H1 (cell line): Measurements from ENCODE around the gene TNRC6B. TPM values are rescaled to one million over a fixed set of nuclear protein-coding genes. Genes with fewer than 3 reads are reported as not detected.

Experiments
- CTCF ChIA-PET: fragments of 300-600 bp; sonication (Branson Sonifier 250); formaldehyde crosslinking; loops from one replicate; lab custom pipeline; 2021; ENCODE audit not compliant: partially characterized antibody; lab: Charles Lee
- POLR2A ChIA-PET: fragments of 300-600 bp; sonication (Branson Sonifier 250); formaldehyde crosslinking; loops from one replicate; lab custom pipeline; 2021; ENCODE audit warnings: inconsistent platforms; ENCODE audit not compliant: partially characterized antibody; lab: Charles Lee
- DNase-seq, 2 experiments: peaks; one replicate each; pipeline versions ENCODE4 v3.0.0 to v3.0.0-alpha.2; 2010 to 2022; ENCODE audit warnings: low spot score in 2 of 2, low read depth in 1 of 2, mixed read lengths in 1 of 2
- FAIRE-seq: peaks from 2 replicates; lab custom pipeline; 2011; peaks lifted over from hg19 to GRCh38; lab: Jason Lieb, UNC
- H2AFZ ChIP-seq: 2 replicates; pipeline ENCODE4 v1.8.1; 2012; ENCODE audit warnings: low read length, inconsistent platforms
- H2AK5ac ChIP-seq: 2 replicates; pipeline ENCODE4 v1.6.1; 2013; ENCODE audit warnings: low read depth, low read length
- H2BK120ac ChIP-seq: replicated peaks from 2 replicates; pipeline ENCODE3; 2013; ENCODE audit warnings: low read depth, low read length, inconsistent platforms
- H2BK12ac ChIP-seq: 2 replicates; pipeline ENCODE4 v1.6.1; 2013; ENCODE audit warnings: low read depth, low read length
- H2BK15ac ChIP-seq: 2 replicates; pipeline ENCODE4 v1.6.1; 2013; ENCODE audit warnings: low read length
- H2BK20ac ChIP-seq: 2 replicates; pipeline ENCODE4 v1.6.1; 2013; ENCODE audit warnings: low read length
- H2BK5ac ChIP-seq: 2 replicates; pipeline ENCODE4 v1.6.1; 2013; ENCODE audit warnings: low read depth, low read length
- H3K14ac ChIP-seq: 2 replicates; pipeline ENCODE4 v1.6.1; 2013; ENCODE audit warnings: inconsistent platforms; ENCODE audit not compliant: insufficient read length
- H3K18ac ChIP-seq: 2 replicates; pipeline ENCODE4 v1.6.1; 2013; ENCODE audit warnings: low read length; ENCODE audit errors: extremely low read depth
- H3K23ac ChIP-seq: 2 replicates; pipeline ENCODE4 v1.6.1; 2013; ENCODE audit warnings: inconsistent platforms; ENCODE audit not compliant: insufficient read length
- H3K23me2 ChIP-seq: 2 replicates; pipeline ENCODE4 v1.6.1; 2013; ENCODE audit warnings: low read depth, low read length
- H3K27ac ChIP-seq: 2 replicates; pipeline ENCODE4 v1.6.1; 2011; ENCODE audit warnings: low read depth, low read length, inconsistent platforms
- H3K27me3 ChIP-seq, 4 experiments: replicated peaks in 1 of 4; 1 replicate in 1 of 4; 2 replicates in 3 of 4; pipeline versions ENCODE4 v1.6.1 to v1.8.1; 2011 to 2013; ENCODE audit warnings: low read length in 3 of 4, mild to moderate bottlenecking in 3 of 4, inconsistent platforms in 2 of 4, mixed read lengths in 2 of 4, moderate library complexity in 1 of 4; ENCODE audit not compliant: control insufficient read depth in 3 of 4, insufficient read depth in 3 of 4; ENCODE audit errors: extremely low read depth in 1 of 4
- H3K36me3 ChIP-seq, 4 experiments: 2 replicates each; pipeline versions ENCODE4 v1.6.1 to v1.8.1; 2011 to 2013; ENCODE audit warnings: mild to moderate bottlenecking in 4 of 4, low read length in 3 of 4, moderate library complexity in 2 of 4, control low read depth in 1 of 4, inconsistent platforms in 1 of 4; ENCODE audit not compliant: insufficient read depth in 4 of 4, control insufficient read depth in 2 of 4
- H3K4ac ChIP-seq: replicated peaks from 2 replicates; pipeline ENCODE3; 2013; ENCODE audit warnings: low read length, low read depth, mixed read lengths, inconsistent platforms; ENCODE audit not compliant: insufficient read length
- H3K4me1 ChIP-seq, 4 experiments: replicated peaks in 1 of 4; 1 replicate in 1 of 4; 2 replicates in 3 of 4; pipeline versions ENCODE4 v1.6.1 to v1.8.1; 2011 to 2013; ENCODE audit warnings: low read length in 3 of 4, inconsistent platforms in 2 of 4, mixed read lengths in 1 of 4; ENCODE audit not compliant: insufficient read depth in 4 of 4, control insufficient read depth in 3 of 4
- H3K4me2 ChIP-seq, 2 experiments: 2 replicates each; pipeline versions ENCODE4 v1.6.1 to v1.8.1; 2011 to 2013; ENCODE audit warnings: low read depth in 2 of 2, low read length in 2 of 2, control low read depth in 1 of 2, inconsistent platforms in 1 of 2, mild to moderate bottlenecking in 1 of 2; ENCODE audit not compliant: insufficient read depth in 1 of 2
- H3K4me3 ChIP-seq, 4 experiments: fragments of 200-600, 300-600 bp in 1 of 4; sonication (generic), shearing (Covaris generic), sonication (Bioruptor Twin) in 1 of 4; 2 replicates each; pipeline versions ENCODE4 v1.5.1 to v1.8.1; 2011 to 2016; ENCODE audit warnings: low read length in 4 of 4, low read depth in 3 of 4, control low read depth in 2 of 4, inconsistent platforms in 2 of 4, mild to moderate bottlenecking in 2 of 4, mixed read lengths in 1 of 4, moderate library complexity in 1 of 4; ENCODE audit not compliant: insufficient read depth in 2 of 4; ENCODE audit errors: extremely low read depth in 1 of 4
- H3K56ac ChIP-seq: replicated peaks from 2 replicates; pipeline ENCODE3; 2013; ENCODE audit warnings: low read depth, mild to moderate bottlenecking, mixed read lengths, low read length, inconsistent platforms; ENCODE audit not compliant: insufficient read length
- H3K79me1 ChIP-seq: 2 replicates; pipeline ENCODE4 v1.6.1; 2013; ENCODE audit warnings: low read depth, low read length, control low read depth
- H3K79me2 ChIP-seq, 2 experiments: 2 replicates each; pipeline versions ENCODE4 v1.6.1 to v1.8.1; 2012 to 2013; ENCODE audit warnings: low read length in 2 of 2, mild to moderate bottlenecking in 2 of 2, inconsistent platforms in 1 of 2; ENCODE audit not compliant: insufficient read depth in 2 of 2, control insufficient read depth in 1 of 2
- H3K9ac ChIP-seq, 4 experiments: replicated peaks in 1 of 4; 1 replicate in 1 of 4; 2 replicates in 3 of 4; pipeline versions ENCODE4 v1.6.1 to v1.8.1; 2011 to 2013; ENCODE audit warnings: low read depth in 3 of 4, low read length in 3 of 4, control low read depth in 2 of 4, mild to moderate bottlenecking in 2 of 4, moderate library complexity in 2 of 4, inconsistent platforms in 1 of 4; ENCODE audit errors: extremely low read depth in 1 of 4
- H3K9me3 ChIP-seq, 2 experiments: 2 replicates each; pipeline versions ENCODE4 v1.6.1 to v1.8.1; 2012 to 2013; ENCODE audit warnings: mild to moderate bottlenecking in 2 of 2, moderate library complexity in 2 of 2, control low read depth in 1 of 2, inconsistent platforms in 1 of 2, low read depth in 1 of 2, low read length in 1 of 2, mixed read lengths in 1 of 2; ENCODE audit not compliant: insufficient read depth in 2 of 2
- H4K20me1 ChIP-seq, 2 experiments: replicated peaks in 1 of 2; 2 replicates each; pipeline versions ENCODE3 to v1.8.1; 2011 to 2013; ENCODE audit warnings: inconsistent platforms in 2 of 2, low read length in 2 of 2, mild to moderate bottlenecking in 1 of 2; ENCODE audit not compliant: insufficient read depth in 2 of 2, control insufficient read depth in 1 of 2
- H4K5ac ChIP-seq: 2 replicates; pipeline ENCODE4 v1.6.1; 2013; ENCODE audit warnings: low read length, low read depth, mixed read lengths, inconsistent platforms; ENCODE audit not compliant: insufficient read length
- H4K8ac ChIP-seq: 2 replicates; pipeline ENCODE4 v1.8.0; 2013; ENCODE audit warnings: mild to moderate bottlenecking, moderate library complexity, low read length, inconsistent platforms; ENCODE audit not compliant: insufficient read depth; ENCODE audit errors: extremely low read depth
- H4K91ac ChIP-seq: replicated peaks from 2 replicates; pipeline ENCODE3; 2013; ENCODE audit warnings: low read length, mixed read lengths, inconsistent platforms; ENCODE audit not compliant: insufficient read length
- BCL11A ChIP-seq, 2 experiments: IDR thresholded peaks; one replicate each; pipeline ENCODE4 v1.6.1; 2011; ENCODE audit warnings: low read depth in 2 of 2, low read length in 2 of 2, mild to moderate bottlenecking in 2 of 2
- CBX5 ChIP-seq: fragments of 300-800, 300-1000 bp; sonication (generic); IDR thresholded peaks from 2 replicates; pipeline ENCODE4 v1.7.1; 2016; ENCODE audit warnings: antibody characterized with exemption, low read length, low read depth
- CTCF ChIP-seq, 3 experiments: IDR thresholded peaks; 1 replicate in 2 of 3; 2 replicates in 1 of 3; pipeline versions ENCODE4 v1.5.1 to v1.6.1; 2011; ENCODE audit warnings: low read length in 3 of 3, mild to moderate bottlenecking in 3 of 3, inconsistent platforms in 2 of 3, low read depth in 1 of 3, moderate library complexity in 1 of 3; ENCODE audit not compliant: insufficient read depth in 1 of 3; ENCODE audit errors: control extremely low read depth in 1 of 3
- GABPA ChIP-seq: IDR thresholded peaks from 2 replicates; pipeline ENCODE4 v1.6.1; 2011; ENCODE audit warnings: mild to moderate bottlenecking, low read length, moderate library complexity, borderline replicate concordance; ENCODE audit not compliant: insufficient read depth
- KDM1A ChIP-seq: fragments of 200-600, 300-600 bp; sonication (generic); IDR thresholded peaks from 2 replicates; pipeline ENCODE4 v1.7.1; 2016; ENCODE audit warnings: mild to moderate bottlenecking, low read length, borderline replicate concordance
- KDM4A ChIP-seq: IDR thresholded peaks from one replicate; pipeline ENCODE4 v1.7.1; 2012; ENCODE audit warnings: low read depth, mild to moderate bottlenecking, moderate library complexity, low read length, inconsistent platforms; ENCODE audit not compliant: severe bottlenecking
- MAFK ChIP-seq: IDR thresholded peaks from 2 replicates; pipeline ENCODE4 v1.6.1; 2012; ENCODE audit warnings: low read depth, mild to moderate bottlenecking, improper control_type of control experiment, low read length
- POU5F1 ChIP-seq: IDR thresholded peaks from 2 replicates; pipeline ENCODE4 v1.6.1; 2011; ENCODE audit warnings: low read depth, mild to moderate bottlenecking, low read length, moderate library complexity
- SAP30 ChIP-seq: fragments of 300-600 bp; sonication (generic); IDR thresholded peaks from 2 replicates; pipeline ENCODE4 v1.7.1; 2012; ENCODE audit warnings: low read length, moderate library complexity, mild to moderate bottlenecking, inconsistent platforms; ENCODE audit not compliant: insufficient read depth, insufficient replicate concordance
- SIX5 ChIP-seq: IDR thresholded peaks from 2 replicates; pipeline ENCODE4 v1.6.1; 2011; ENCODE audit warnings: mild to moderate bottlenecking, low read depth, low read length
- TAF1 ChIP-seq: IDR thresholded peaks from 2 replicates; pipeline ENCODE4 v1.6.1; 2011; ENCODE audit warnings: mild to moderate bottlenecking, low read depth, low read length
- YY1 ChIP-seq: IDR thresholded peaks from 2 replicates; pipeline ENCODE4 v1.6.1; 2011; ENCODE audit warnings: low read depth, mild to moderate bottlenecking, low read length
- WGBS, 2 experiments: shearing (Covaris generic) in 1 of 2; methylation state at CpG; one replicate each; pipeline versions ENCODE4 v1.1.6 to v1.1.7; 2013 to 2015; ENCODE audit warnings: low lambda C conversion rate in 2 of 2, mixed read lengths in 2 of 2, inconsistent platforms in 1 of 2, low coverage in 1 of 2, missing lambda C conversion rate in 1 of 2; ENCODE audit not compliant: insufficient replicate concordance in 2 of 2, insufficient coverage in 1 of 2, insufficient read length in 1 of 2; ENCODE audit errors: extremely low coverage in 1 of 2, missing lambda C conversion rate in 1 of 2; 5-methylcytosine and 5-hydroxymethylcytosine counted together
- polyA plus RNA-seq, 7 experiments: library from polyadenylated mRNA; depleted of rRNA in 3 of 7; stranded (reverse) in 5 of 7; unstranded in 2 of 7; fragments of >200 nt in 5 of 7; fragments of 200-250 nt in 2 of 7; gene quantifications; 1 replicate in 5 of 7; 2 replicates in 1 of 7; 4 replicates in 1 of 7; pipeline versions ENCODE4 v1.2.1 to v1.2.3, GENCODE V29; 2011 to 2013; ENCODE audit warnings: missing spikeins in 2 of 7, mixed read lengths in 2 of 7
- total RNA-seq: library from RNA; stranded (reverse); fragmentation: NEBNext Ultra II Directional; extraction: Animal tissue kit (Norgen Biotek cat#: 25700); gene quantifications from 2 replicates; pipeline ENCODE4 v1.2.1, GENCODE V29; 2021

The TNRC6B gene
- total and polyA plus RNA-seq, 2 of the 8 experiments (the other 6 are each of a cell fraction or from before 2014, with no cell fraction given), result 12.5 to 48.9 TPM

GRCh38 chr22:40352763-40353162 is 175.0 kb downstream of the TNRC6B start:
- no peak overlapping the region for H3K18ac ChIP-seq
- H2BK20ac ChIP-seq, result no peak overlapping the region
- no peak overlapping the region for H2BK120ac ChIP-seq
- POLR2A ChIA-PET, result interaction anchor here (1.0 to 1.6 kb wide), 5 partner anchors 8 to 17 kb away, joined by 3 to 4 read pairs (median 3); partner anchors contain the start of gene SGSM3
- H4K20me1 ChIP-seq, result peaks cover 0 to 6% of the 10 kb centered on the region in 2 experiments
- H3K9me3 ChIP-seq, result no peaks in the 10 kb centered on the region
- DNase-seq (no peak), FAIRE-seq (no peak)
- no peak overlapping the region for H3K4me2 ChIP-seq
- H3K79me1 ChIP-seq, result no peaks in the 10 kb centered on the region; the same call in 1 of the 2 replicates
- no peak overlapping the region for H2AK5ac ChIP-seq
- no peak overlapping the region for H2BK12ac ChIP-seq
- H3K4me1 ChIP-seq, result peaks cover 0 to under 1% (median 0%) of the 10 kb centered on the region in 4 experiments; a peak in 2 of 7 replicates
- no peak overlapping the region for H3K23ac ChIP-seq
- H3K56ac ChIP-seq, result no peak overlapping the region
- 91% methylated on average over 3 of the region's 3 CpGs; no CpG with 5 or more reads in 1 of the 2 experiments for WGBS, 2 experiments
- H2BK15ac ChIP-seq, result no peak overlapping the region
- no peak overlapping the region for H3K4ac ChIP-seq
- no peaks in the 10 kb centered on the region for H3K27me3 ChIP-seq
- H3K9ac ChIP-seq, result no peak overlapping the region
- H4K91ac ChIP-seq, result no peak overlapping the region
- H3K79me2 ChIP-seq, result peaks cover 4 to 31% of the 10 kb centered on the region in 2 experiments
- H4K8ac ChIP-seq, result no peak overlapping the region
- no peak overlapping the region for H3K27ac ChIP-seq
- no peaks in the 10 kb centered on the region for H3K23me2 ChIP-seq
- CTCF ChIA-PET, result no interaction called here
- no peak overlapping the region for H4K5ac ChIP-seq
- peaks cover 18 to 82% (median 60%) of the 10 kb centered on the region in 4 experiments; a peak in 7 of 8 replicates for H3K36me3 ChIP-seq
- H2BK5ac ChIP-seq, result no peak overlapping the region
- no peak overlapping the region for H3K4me3 ChIP-seq
- no peak overlapping the region for H3K14ac ChIP-seq
- H2AFZ ChIP-seq, result no peak overlapping the region
- TF ChIP-seq SAP30 (no peak), POU5F1 (no peak), CTCF (IDR thresholded peaks at IDR 0.05; ENCODE audit: control extremely low read depth in 1 of 3, insufficient read depth in 1 of 3, low read depth in 1 of 3, low read length in 3 of 3) (no peak), BCL11A (IDR thresholded peaks at IDR 0.05; ENCODE audit: low read depth in 2 of 2, low read length in 2 of 2) (no peak), CBX5 (no peak), MAFK (no peak), GABPA (no peak), TAF1 (no peak), KDM1A (no peak), SIX5 (no peak), YY1 (no peak), KDM4A (no peak)
